HepG2 (cell line): ENCODE data around the gene PITX3. TPM values are rescaled to one million over a fixed set of nuclear protein-coding genes. Genes with fewer than 3 reads are reported as not detected.

Experiments
- AKAP8 ChIP-seq: sonication (generic); formaldehyde crosslinking; IDR thresholded peaks from 2 replicates; pipeline ENCODE4 v1.5.1; 2020; ENCODE audit warnings: mild to moderate bottlenecking, missing genetic modification reagents
- CCDC6 ChIP-seq: sonication (generic); formaldehyde crosslinking; IDR thresholded peaks from 2 replicates; pipeline ENCODE4 v1.8.1; 2022; ENCODE audit warnings: mild to moderate bottlenecking, missing genetic modification reagents, moderate library complexity
- CREB1 ChIP-seq, 2 experiments: fragments of 450-650 bp in 1 of 2; IDR thresholded peaks; 2 replicates each; pipeline ENCODE4 v1.6.1; 2016 to 2017; ENCODE audit warnings: control low read depth in 1 of 2, mild to moderate bottlenecking in 1 of 2, missing compliant biosample characterization in 1 of 2, missing genetic modification characterization in 1 of 2
- JUNB ChIP-seq: sonication (generic); formaldehyde crosslinking; IDR thresholded peaks from 2 replicates; pipeline ENCODE4 v1.8.0; 2022; ENCODE audit warnings: missing genetic modification reagents, mild to moderate bottlenecking, borderline replicate concordance
- MEIS1 ChIP-seq: sonication (generic); formaldehyde crosslinking; IDR thresholded peaks from 2 replicates; pipeline ENCODE4 v1.9.0; 2021; ENCODE audit warnings: mild to moderate bottlenecking, missing genetic modification reagents, moderate library complexity, borderline replicate concordance
- MNT ChIP-seq: fragments of 450-650 bp; IDR thresholded peaks from 2 replicates; pipeline ENCODE4 v1.6.1; 2016
- NONO ChIP-seq, 2 experiments: fragments of 450-650 bp in 1 of 2; sonication (generic) in 1 of 2; formaldehyde crosslinking in 1 of 2; IDR thresholded peaks in 1 of 2; conservative IDR thresholded peaks in 1 of 2; 2 replicates each; pipeline versions ENCODE4 v1.6.1 to v1.8.0; 2017 to 2022; ENCODE audit warnings: mild to moderate bottlenecking in 1 of 2, missing genetic modification reagents in 1 of 2, moderate library complexity in 1 of 2
- TCF7 ChIP-seq: sonication (generic); IDR thresholded peaks from 2 replicates; pipeline ENCODE4 v1.6.1; 2016; ENCODE audit warnings: antibody characterized with exemption, low read depth
- THYN1 ChIP-seq: sonication (generic); formaldehyde crosslinking; IDR thresholded peaks from 2 replicates; pipeline ENCODE4 v1.8.1; 2023; ENCODE audit warnings: low read depth, mild to moderate bottlenecking, moderate library complexity, missing genetic modification reagents, borderline replicate concordance
- ZBTB26 ChIP-seq: IDR thresholded peaks from 2 replicates; pipeline ENCODE4 v1.6.1; 2016; ENCODE audit warnings: missing compliant biosample characterization, missing genetic modification reagents, borderline replicate concordance
- ZFP62 ChIP-seq: sonication (generic); formaldehyde crosslinking; IDR thresholded peaks from 2 replicates; pipeline ENCODE4 v1.4.0; 2020; ENCODE audit warnings: missing genetic modification reagents
- ZNF160 ChIP-seq: sonication (generic); formaldehyde crosslinking; IDR thresholded peaks from 2 replicates; pipeline ENCODE4 v1.8.0; 2022; ENCODE audit warnings: mild to moderate bottlenecking, inconsistent platforms, missing genetic modification reagents
- ZNF225 ChIP-seq: sonication (generic); formaldehyde crosslinking; IDR thresholded peaks from 2 replicates; pipeline ENCODE4 v1.4.0; 2020; ENCODE audit warnings: mild to moderate bottlenecking, missing genetic modification reagents
- ZNF318 ChIP-seq: sonication (generic); formaldehyde crosslinking; IDR thresholded peaks from 2 replicates; pipeline ENCODE4 v1.4.0; 2020; ENCODE audit warnings: mild to moderate bottlenecking, missing genetic modification reagents
- ZNF572 ChIP-seq: sonication (generic); formaldehyde crosslinking; IDR thresholded peaks from 2 replicates; pipeline ENCODE4 v1.5.1; 2020; ENCODE audit warnings: mild to moderate bottlenecking, missing genetic modification reagents
- ZNF766 ChIP-seq: sonication (generic); formaldehyde crosslinking; IDR thresholded peaks from 2 replicates; pipeline ENCODE4 v1.5.0; 2020; ENCODE audit warnings: missing genetic modification reagents, borderline replicate concordance
- polyA plus RNA-seq, 8 experiments: library from polyadenylated mRNA; depleted of rRNA in 3 of 8; stranded (reverse) in 7 of 8; unstranded in 1 of 8; fragments of >200 nt; fragmentation: Illumina TruSeq in 4 of 8; extraction: Trizol in 4 of 8; gene quantifications; 2 replicates each; pipeline versions ENCODE4 v1.2.1 to v1.2.3, GENCODE V29; 2011 to 2016; ENCODE audit warnings: low read depth in 4 of 8, missing spikeins in 1 of 8, mixed read lengths in 1 of 8; ENCODE audit not compliant: insufficient read depth in 1 of 8
- total RNA-seq, 5 experiments: library from RNA; depleted of rRNA; stranded (reverse); fragments of >200 nt; fragmentation: Illumina TruSeq; extraction: Trizol; gene quantifications; 2 replicates each; pipeline ENCODE4 v1.2.3, GENCODE V29; 2016; ENCODE audit warnings: low read depth in 1 of 5

The PITX3 gene
- total and polyA plus RNA-seq, 2 of the 13 experiments (the other 11 are each of a cell fraction or from before 2014, with no cell fraction given), result not detected

GRCh38 chr10:102225646-102226541 is 15.4 kb downstream of the PITX3 start, which contains the start of gene ELOVL3 (continued):
- TF ChIP-seq ZNF318, result peak; percentile 78; the same call in 1 of the 2 replicates
- TF ChIP-seq CREB1 (IDR thresholded peaks at IDR 0.05), result peak; percentile 60
- TF ChIP-seq CREB1 (CRISPR knock-in tag; IDR thresholded peaks at IDR 0.05), result peak; percentile 52; the same call in 1 of the 2 replicates
- no peak for TF ChIP-seq ZFP62 (CRISPR knock-in tag)
- TF ChIP-seq TCF7, result no peak
- TF ChIP-seq ZNF572 (CRISPR knock-in tag), result no peak
- TF ChIP-seq JUNB (CRISPR knock-in tag), result no peak
- 0 out of 2 replicates have a peak, but pooled peaks have one; percentile 59 for TF ChIP-seq ZNF225 (CRISPR knock-in tag)
- TF ChIP-seq MEIS1, result peak; percentile 89
- TF ChIP-seq NONO (IDR thresholded peaks at IDR 0.05), result no peak
- TF ChIP-seq NONO (CRISPR knock-in tag; conservative IDR thresholded peaks at IDR 0.05), result peak; percentile 56; the same call in 1 of the 2 replicates
- peak; percentile 53; the same call in 1 of the 2 replicates for TF ChIP-seq AKAP8
- TF ChIP-seq ZBTB26, result peak; percentile 39; the same call in 1 of the 2 replicates
- peak; percentile 67; the same call in 1 of the 2 replicates for TF ChIP-seq ZNF766 (CRISPR knock-in tag)
- TF ChIP-seq ZNF160, result 0 out of 2 replicates have a peak, but pooled peaks have one; percentile 13
- TF ChIP-seq THYN1 (CRISPR knock-in tag), result 0 out of 2 replicates have a peak, but pooled peaks have one; percentile 27
- peak; percentile 94 for TF ChIP-seq CCDC6
- TF ChIP-seq MNT, result no peak
